Activated CD8-positive, alpha-beta memory T cell treated with anti-CD3 and anti-CD28 coated beads, Interleukin-2, amount 50 U/mL, for 1 hour (primary cell): ENCODE measurements around the gene MRPL28.
A peak's percentile ranks its signal among the peaks of the same experiment; 100 is the strongest.
"Not testable (repeated sequence)": the region's sequence is repeated elsewhere in the genome, so short reads cannot be mapped to it uniquely, and the experiment has no call there.

Experiments
- DNase-seq: peaks from one replicate; pipeline ENCODE4 v3.0.0-alpha.2; 2020; ENCODE audit errors: extremely low read depth

MRPL28 gene

GRCh38 chr16:391885-392335 lies 21.6 kb upstream of the MRPL28 start:
- peak; percentile 54 for DNase-seq

GRCh38 chr16:389352-389751 lies 19.0 kb upstream of the MRPL28 start:
- no peak for DNase-seq

DNA sequence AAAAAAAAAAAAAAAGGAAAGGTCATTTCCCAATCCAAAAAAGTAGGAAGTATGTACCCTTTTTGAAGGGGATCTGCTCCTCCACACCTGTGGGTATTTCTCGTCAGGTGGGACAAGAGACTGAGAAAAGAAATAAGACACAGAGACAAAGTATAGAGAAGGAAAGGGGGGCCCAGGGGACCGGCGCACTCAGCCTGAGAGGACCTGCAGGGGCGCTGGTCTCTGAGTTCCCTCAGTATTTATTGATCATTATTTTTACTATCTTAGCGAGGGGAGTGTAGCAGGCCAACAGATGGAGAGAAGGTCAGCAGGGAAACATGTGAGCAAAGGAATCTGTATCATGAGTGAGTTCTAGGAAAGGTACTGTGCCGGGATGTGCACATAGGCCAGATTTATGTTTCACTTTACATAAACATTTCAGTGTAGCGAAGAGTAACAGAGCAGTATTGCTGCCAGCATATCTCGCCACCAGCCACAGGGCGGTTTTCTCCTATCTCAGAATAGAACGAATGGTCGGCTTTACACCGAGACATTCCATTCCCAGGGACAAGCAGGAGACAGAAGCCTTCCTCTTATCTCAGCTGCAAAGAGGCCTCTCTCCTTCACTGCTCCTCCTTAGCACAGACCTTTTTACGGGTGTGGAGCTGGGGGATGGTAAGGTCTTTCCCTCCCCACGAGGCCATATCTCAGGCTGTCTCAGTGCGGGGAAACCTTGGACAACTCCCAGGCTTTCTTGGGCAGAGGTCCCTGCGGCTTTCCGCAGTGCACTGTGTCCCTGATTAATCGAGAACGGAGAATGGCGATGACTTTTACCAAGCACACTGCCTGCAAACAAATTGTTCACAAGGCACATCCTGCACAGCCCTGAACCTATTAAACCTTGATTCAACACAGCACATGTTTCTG lies 17.7 kb upstream of the MRPL28 start:
- DNase-seq = not testable (repeated sequence)

GRCh38 chr16:386641-387156 lies 16.4 kb upstream of the MRPL28 start:
- no peak for DNase-seq

- DNase-seq = no peak
These were observed 13.2 kb upstream of the MRPL28 start for GRCh38 chr16:383326-384051.

DNA sequence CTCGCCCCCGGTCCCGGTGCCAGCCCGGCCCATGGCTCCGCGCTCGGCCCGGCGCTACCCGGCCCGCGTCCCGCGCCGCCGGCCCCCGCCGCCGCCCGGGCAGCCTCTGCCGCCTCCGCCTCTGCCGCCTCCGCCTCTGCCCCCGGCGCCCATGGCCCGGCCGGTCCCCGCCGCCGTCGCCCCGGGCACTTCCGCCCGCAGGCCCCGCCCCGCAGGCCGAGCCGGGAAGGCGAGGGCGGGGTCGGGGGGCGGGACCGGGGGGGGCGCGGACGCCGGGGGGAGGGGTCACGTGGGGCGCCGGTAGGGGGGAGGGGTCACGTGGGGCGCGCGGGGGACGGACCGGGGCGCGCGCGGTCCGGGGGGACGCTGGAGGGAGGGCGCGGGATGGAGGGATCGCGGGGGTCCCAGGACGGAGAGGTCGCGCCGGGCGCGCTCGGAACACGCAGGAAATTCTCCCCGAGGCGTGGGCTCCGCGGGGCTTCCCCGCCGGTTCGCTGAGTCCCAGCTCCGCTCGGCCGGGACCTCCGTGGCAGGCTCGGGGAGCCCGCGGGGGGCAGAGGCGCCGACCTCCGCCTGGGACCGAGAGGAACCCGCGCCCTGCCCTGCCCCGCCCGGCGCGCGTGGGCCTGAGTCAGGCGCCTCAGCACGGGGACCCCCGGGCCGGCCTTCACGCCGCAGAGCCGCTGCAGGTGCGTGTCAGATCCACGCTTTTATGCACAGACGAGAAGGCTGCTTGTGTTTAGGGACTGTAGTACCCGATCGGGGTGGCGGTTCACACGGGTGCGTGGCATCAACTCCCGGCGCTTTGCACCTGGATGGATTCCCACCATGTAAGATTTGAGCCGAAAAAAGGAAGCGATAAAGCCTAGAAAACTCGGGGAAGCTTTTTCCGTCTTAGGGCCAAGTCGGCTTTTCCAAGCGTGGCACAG lies 11.7 kb upstream of the MRPL28 start, which contains the start of gene PGAP6:
Gene PGAP6, minus strand, starts transcription at position 190 of the 929 bp plus-strand sequence. Its CDS starts 157 bp downstream, at position 33.
- DNase-seq = no peak

GRCh38 chr16:381012-381788 lies 10.9 kb upstream of the MRPL28 start:
- DNase-seq = no peak

DNA sequence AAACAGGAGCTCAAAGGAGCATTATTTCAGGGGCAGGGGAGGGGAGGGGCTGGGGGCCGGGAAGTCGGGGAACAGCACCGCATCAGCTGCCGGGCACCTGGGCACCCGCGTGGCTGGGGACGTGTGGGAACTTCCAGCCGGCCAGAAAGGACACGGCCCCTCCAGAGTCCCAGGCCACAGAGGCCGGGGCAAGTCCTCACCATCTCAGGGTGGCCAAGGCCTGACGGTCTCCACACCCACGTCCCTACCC lies 10.3 kb upstream of the MRPL28 start:
- DNase-seq = no peak

GRCh38 chr16:379961-380761 lies 9.8 kb upstream of the MRPL28 start:
- DNase-seq = no peak

DNA sequence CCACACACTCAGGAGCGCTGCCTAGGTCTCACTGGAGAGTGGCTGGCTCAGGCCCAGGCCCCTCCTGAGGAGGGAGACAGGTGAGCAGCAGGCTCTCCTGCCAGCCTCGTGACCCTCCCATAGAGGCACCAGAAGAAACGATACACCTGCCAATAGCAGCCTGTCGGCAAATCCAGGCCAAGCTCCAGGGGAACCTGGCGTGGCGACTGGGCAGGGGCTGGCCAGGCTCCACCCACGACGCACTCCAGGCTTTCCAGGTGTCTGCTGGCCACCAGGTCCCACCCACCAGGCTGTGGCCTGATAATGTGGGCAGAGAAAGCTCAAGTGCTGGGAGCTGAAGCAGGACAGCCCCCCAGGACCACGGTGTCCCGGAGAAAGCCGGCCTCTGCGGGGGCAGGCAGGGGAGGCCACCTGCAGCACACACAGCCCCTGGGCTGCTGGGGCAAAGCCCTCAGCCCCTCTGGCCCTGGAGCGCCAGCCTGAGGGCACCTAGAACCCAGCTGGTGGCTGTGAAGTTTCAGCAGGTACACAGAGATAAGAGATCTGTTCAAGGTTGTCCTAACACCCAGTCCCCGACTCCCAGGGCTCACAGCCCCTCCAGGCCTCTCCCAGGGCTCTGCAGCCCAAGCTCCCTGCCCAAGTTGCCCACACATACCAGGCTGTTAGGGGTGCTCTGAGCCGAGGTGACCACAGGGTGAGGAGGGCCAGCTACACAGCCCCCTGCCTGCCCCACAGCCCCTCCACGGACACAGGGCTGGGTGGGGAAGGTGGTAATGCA lies 9.0 kb upstream of the MRPL28 start:
- no peak for DNase-seq

DNA sequence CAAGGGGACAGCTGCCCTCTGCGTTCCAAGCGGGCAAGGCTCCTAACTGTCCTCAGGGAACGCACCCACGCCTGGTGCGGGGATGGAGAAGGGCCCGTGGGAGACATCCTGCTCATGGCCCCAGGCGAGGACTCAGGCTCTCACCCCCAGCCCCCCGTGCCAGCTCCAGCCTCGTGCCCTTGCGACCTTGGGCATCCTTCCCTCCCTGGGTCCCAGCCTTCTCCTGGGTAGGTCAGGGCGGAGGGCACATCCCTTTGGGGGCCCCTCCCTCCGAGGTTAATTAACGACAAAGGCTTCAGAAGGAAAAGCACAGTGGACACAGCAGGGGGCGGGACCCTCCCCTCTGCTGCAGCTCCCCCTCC lies 8.5 kb upstream of the MRPL28 start:
- DNase-seq = no peak

- DNase-seq = not testable (repeated sequence)
These were observed 7.9 kb upstream of the MRPL28 start for GRCh38 chr16:378113-378820.

GRCh38 chr16:377419-377951 lies 7.1 kb upstream of the MRPL28 start:
- DNase-seq = no peak

DNA sequence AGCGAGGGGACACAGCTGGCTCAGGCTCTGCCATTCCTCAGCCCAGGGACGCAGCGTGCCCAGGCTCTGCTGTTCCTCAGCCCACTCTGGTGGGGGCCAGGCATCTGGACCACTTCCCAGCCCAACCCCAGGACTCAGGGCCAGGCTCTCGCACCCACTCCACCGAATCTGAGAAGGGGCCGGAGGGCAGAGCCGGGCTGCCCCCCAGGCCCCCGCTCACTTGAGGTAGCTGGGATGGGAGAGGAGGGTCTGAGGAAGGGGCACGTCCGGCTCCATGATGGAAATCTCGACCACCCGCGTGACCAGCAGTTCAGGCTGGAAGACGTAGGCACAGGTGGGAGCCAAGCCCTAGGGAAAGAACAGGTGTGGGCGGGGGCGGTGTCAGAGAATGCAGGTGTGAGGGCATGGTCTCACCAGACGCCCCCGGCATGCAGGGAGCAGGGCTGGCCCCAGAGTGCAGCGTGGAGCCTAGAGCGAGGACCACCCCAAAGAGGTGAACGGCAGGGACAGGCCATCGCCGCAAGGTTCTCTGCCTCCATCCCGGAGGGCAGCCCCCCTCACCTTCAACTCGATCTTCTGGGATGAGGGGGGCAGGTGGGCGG lies 6.6 kb upstream of the MRPL28 start:
- DNase-seq = no peak

- DNase-seq = no peak
These were observed 5.8 kb upstream of the MRPL28 start for GRCh38 chr16:375927-376816.

GRCh38 chr16:375212-375611 lies 4.9 kb upstream of the MRPL28 start:
- no peak for DNase-seq

DNA sequence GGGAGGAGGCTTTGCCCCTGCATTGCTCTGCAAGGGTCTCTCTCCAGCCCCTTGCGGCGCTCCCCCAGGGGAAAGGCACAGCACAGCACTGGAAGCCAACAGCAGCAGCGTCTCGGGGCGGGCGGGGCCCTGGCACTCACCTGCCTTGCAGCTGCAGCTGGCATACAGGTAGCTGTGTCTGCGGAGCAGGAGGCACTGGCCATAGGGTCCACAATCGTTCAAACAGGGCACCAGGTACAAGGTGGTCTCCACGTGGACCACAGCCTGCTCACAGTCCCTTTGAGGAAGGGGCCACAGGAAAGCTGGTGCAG lies 4.2 kb upstream of the MRPL28 start:
- no peak for DNase-seq
